ENCODE results near the gene KEL.

The KEL gene

DNA sequence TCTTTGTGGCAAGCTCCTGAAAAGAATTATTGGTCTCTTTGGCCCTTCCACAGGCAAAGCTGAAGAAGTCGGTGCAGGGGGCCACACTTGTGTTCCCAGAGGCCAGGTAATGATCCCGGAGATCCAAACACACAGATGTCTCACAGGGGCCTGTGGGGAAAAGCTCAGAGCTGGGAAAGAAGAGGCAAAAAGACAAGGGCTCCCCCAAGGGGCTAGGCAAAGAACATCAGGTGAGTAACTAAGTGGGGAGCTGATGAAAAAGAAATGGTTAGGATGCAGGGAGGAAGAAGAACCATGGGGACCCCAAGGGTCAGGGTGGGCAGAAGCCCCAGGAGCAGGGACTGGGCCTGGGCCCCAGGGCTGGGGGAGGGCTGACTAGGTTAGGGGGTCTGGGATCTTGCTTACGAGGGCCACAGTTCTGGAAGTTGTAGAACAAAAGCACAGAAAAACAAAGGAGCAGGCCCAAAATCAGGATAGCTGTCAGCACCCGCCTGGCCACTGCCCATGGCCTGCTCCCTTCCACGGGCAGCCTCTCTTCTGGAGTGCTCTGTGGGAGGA, 1.1 kb downstream of the KEL start:
- DNase-seq, result no peak

GRCh38 chr7:142959202-142959601, 3.0 kb downstream of the KEL start:
- no peak for DNase-seq

DNA sequence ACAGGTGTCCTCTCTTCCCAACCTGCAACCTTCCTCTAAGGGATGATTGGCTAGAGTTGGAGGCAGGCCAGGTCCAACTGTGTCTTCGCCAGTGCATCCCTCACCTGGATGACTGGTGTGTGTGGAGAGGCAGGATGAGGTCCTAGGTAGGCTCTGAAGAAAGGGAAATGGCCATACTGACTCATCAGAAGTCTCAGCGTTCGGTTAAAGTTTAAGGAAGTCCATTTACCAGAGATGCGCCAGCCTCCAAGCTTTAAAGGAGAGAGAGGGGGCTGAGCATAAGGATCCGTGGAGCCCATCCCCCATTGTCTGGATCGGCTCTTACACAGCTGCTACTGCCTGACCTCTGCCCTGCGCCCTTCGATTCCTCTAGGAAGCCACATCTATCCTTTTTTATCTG, 4.4 kb downstream of the KEL start:
- no peak for DNase-seq

- DNase-seq, result no peak
Measured at GRCh38 chr7:142956951-142957623, 5.1 kb downstream of the KEL start.

DNA sequence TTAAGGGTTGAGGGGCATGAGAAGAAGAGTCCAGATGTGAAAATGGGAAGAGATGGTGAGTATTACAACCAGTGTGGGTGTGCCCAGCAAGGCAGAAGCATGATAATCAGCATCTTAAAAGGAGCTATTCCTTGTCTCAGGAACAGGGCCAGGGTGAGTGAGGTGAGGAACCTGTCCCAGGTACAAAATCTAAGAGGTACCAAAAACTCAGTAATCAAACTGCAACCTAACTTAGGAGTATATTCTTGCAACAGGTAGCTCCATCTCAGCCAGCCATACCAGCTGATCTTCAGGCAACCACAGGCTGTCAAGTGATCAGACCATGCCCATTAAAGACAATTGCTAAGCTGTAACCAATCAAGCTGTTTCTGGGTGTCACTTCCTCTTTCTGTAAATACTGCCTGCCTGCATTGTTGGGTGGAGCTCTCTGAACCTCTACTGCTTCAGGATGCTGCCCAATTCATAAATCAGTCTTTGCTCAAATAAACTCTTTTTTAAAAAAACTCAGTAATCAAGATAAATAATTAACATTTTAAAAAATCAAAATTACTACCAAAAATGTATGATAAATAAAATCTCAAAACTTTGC, 7.4 kb downstream of the KEL start:
- no peak for DNase-seq

- DNase-seq, result no peak
Measured at GRCh38 chr7:142950235-142950634, 11.9 kb downstream of the KEL start.

DNA sequence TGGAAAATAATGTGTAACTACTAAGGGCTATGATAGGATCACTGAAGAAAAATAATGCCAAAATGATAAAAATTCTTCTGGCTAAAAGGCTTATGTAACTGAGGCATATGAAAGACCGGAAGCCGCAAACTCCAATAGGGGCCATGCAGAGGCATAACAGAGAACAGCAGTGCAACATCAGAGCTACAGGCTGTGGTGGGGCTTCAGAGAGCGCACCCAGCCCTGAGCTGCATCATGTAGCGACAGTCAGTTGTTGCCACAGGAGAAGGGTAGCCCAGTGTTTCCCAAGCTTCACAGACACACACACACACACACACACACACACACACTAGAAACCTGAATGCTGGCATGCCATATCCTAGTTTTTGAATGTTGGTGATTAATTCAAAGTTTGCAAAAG, 13.6 kb downstream of the KEL start:
- no peak for DNase-seq

GRCh38 chr7:142945001-142945400, 17.2 kb downstream of the KEL start:
- DNase-seq, result no peak

DNA sequence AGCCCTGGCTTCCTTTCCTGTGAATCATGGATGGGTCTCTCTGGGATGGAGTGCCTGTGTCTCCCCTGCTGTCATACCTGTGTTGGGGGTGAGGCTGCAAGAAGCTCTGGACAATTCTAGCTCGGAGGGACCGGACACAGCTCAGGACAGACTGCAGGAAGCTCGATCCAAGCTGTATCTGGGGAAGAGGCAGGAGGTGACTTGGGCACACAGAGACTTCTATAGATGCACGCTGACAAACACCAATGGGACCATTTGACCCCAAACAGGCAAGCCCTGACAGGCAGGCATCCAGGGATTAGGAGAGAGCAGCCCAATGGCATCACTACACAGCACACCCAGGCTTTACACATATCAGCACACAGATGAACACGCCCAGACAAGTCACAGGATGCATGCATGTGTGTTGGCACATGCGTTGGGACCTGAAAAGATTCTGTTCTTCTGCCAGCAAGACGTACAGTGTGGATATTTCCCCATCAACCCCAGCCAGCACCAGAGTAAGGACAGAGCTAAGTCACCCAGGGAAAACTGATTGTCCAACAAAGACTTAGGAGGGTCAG, 18.4 kb downstream of the KEL start:
- DNase-seq, result no peak

DNA sequence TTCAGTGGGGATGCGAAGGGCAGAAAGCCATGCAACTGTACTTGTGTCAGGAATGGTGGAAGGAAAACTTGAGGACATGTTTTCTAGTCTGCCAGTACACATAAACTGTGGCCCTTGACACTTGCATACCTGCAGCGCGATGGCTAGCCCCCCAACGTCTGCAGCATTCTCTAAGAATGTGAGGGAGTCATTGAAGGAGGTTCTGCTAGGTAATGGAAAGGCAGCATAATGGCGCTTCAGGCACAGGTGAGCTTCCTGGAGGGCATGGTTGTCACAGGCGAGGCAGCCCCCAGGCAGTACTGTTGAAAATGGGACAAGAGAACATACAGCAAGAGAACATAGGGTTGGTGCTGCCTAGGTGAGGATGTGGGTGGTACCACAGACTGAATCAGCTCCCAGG, 19.4 kb downstream of the KEL start:
- no peak for DNase-seq

DNA sequence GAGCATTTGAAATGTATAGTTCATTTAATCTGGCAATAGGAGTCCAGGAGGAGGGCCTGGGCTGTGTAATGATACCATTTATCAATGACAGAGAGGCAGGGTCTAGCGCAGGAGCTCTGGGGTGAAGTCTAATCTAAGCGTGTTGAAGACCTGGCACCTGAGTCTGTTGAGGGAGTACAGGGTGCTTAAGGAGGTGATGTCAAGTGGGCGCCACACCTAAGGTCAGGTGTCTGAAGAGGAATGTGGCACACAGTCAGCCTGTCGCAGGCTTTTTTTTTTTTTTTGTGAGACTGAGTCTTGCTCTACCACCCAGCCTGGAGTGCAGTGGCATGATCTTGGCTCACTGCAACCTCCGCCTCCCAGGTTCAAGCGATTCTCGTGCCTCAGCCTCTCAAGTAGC, 20.6 kb downstream of the KEL start:
- no peak for DNase-seq

- DNase-seq, result no peak
Measured at GRCh38 chr7:142940966-142941535, 21.1 kb downstream of the KEL start.

GRCh38 chr7:142939226-142939910, 22.8 kb downstream of the KEL start, which contains the start of gene LLCFC1:
LLCFC1 (plus strand) TSS chr7:142939484; CDS start chr7:142939622, 138 bp downstream.
- DNase-seq, result no peak

DNA sequence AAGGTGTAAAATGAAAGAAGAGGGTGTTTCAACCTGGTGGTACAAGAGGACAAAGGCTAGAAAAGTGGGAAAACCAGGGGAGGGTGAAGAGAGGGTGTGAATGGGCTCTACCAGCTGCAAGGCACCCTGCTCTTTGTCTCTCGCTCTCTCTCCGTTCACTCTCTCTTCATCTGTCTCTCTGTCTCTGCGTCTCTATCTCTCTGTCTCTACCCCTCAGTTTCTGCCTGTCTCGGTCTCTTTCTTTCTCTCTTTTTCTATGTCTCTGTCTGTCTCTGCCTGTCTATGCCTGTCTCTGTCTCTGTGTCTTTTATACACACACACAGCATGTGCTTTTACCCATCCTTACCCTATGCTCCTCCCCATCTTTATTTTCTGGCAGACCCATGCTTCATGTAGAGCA, 23.6 kb downstream of the KEL start:
- no peak for DNase-seq

DNA sequence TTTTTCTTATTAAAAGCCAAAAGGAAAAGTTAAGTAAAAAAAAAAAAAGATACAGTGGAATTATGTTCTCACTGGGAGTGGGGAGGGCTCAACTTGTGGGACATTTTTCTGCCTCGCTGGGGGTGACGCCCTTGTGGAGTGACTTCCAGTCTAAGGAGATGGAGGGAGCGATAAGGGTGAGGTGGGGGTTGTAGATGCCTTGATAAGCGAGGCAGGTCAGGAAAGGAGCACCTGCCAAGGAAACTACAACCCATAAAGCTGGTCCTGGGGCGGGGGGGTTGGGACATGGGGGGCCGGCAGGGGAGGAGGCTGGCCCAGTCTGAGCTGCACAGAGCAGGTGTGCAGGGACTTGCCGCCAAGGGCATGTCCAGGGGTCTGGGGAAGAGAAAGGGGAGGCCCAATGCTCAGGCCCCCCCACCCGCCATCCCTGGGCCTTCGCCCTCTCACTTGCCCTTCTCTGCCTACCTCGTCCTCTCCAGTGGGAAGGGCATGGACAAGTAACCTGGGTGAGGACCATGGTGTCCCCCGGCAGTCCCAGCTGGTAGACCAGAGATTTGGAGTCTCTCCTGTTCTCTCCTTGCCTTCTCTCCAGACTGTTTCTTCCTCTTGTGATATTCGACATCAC, 26.1 kb downstream of the KEL start:
- DNase-seq, result no peak

- no peak for DNase-seq
Measured at GRCh38 chr7:142934056-142934455, 28.1 kb downstream of the KEL start.

DNA sequence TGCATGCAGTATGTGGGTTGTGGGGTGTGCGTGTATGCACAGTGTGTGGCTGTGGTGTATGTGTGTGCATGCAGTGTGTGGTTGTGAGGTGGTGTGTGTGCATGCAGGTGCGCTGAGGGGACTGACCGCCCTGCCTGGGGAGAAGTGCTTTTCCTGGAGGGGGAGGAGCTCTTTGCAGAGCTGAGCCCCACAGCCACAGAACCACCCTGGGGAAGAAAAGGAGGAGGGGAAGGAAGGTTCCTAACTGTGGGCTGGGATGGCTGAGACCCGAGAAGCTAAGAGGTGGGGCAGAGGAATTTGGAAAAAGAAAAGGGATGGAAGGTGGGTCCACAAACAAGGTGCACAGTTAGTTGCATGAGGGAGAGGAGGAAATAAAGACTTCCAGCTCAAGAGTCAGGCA, 28.5 kb downstream of the KEL start, which contains the start of gene TRPV5:
TRPV5 (minus strand) TSS at position 123 of the 400 bp plus-strand sequence. CDS start 287 bp downstream, outside the sequence.
- DNase-seq, result no peak

GRCh38 chr7:142933092-142933475, 29.1 kb downstream of the KEL start:
- no peak for DNase-seq

DNA sequence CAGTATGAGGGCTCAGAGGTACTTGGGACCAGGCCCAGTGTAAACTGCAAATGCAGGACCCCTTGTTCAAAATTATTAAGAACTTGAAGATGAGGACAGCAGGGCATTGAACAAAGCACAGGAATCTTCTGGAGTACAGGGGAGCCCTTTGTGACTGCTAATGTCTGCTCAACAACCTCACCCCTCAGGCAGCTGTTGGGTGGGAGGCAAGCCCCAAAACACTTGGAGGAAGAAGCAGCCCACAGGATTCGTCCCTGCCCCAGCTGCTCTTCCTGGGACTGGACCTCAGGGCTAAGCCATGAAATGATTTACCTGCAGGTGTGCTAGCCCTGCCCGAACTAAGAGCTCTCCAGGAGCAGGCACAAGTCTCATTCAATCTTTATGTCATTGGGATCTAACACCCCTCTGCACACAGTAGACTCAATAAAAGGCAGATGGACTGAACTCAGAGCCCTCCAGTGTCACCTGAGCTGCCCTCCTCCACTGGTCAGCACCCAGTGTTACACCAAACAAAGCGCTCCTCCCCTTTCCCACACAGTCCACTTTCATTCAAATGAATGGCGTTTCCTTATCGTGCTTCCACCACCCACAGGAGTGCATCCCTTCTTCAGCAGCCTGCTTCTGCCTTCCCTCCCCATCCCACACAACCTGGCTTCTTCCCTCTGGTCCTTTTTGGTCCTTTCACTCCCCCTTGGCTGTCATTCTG, 29.6 kb downstream of the KEL start:
- no peak for DNase-seq

DNA sequence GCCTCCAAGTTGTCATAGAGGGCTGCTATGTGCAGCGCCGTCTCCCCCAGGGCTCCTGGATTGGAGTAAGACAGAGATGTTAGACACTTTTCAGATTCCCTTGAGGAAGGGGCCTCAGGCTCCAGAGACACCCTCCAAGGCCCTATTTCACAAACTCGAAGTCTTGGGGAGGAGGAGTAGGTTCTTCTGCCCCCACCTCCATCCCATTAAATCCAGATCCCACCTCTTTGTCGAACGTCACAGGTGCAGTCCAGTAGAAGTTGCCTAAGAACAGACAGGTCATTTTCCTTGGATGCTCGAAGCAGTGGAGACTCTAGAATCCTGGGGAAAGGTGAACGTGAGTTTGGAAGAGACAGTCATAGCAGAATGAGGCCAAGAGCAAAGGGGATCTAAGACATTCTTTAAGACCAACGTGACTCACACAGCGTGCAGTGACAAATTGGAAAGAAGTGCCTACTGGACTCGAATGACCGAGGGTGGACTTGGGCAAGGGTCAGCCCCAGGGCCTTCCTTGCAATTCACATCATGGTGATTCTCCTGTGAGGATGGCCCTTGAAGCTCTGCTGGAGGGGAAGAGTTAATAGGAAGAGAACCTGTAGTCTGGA, 31.9 kb downstream of the KEL start:
- no peak for DNase-seq

- DNase-seq, result no peak
Measured at GRCh38 chr7:142927949-142928348, 34.2 kb downstream of the KEL start.
